Ishikawa (cell line): ENCODE data around the gene EDARADD.

Source experiments
- CEBPB ChIP-seq: IDR thresholded peaks from 2 replicates; pipeline ENCODE4 v1.6.1; 2012
- CREB1 ChIP-seq: IDR thresholded peaks from 2 replicates; pipeline ENCODE4 v1.6.1; 2012; ENCODE audit warnings: low read depth
- EGR1 ChIP-seq: IDR thresholded peaks from 2 replicates; pipeline ENCODE4 v1.6.1; 2012
- FOXM1 ChIP-seq: IDR thresholded peaks from 2 replicates; pipeline ENCODE4 v1.6.1; 2012; ENCODE audit warnings: low read depth, borderline replicate concordance
- MAX ChIP-seq: IDR thresholded peaks from 2 replicates; pipeline ENCODE4 v1.6.1; 2012
- RAD21 ChIP-seq: IDR thresholded peaks from 2 replicates; pipeline ENCODE4 v1.6.1; 2012; ENCODE audit warnings: low read depth
- REST ChIP-seq: IDR thresholded peaks from 2 replicates; pipeline ENCODE4 v1.6.1; 2012; ENCODE audit warnings: low read depth, mild to moderate bottlenecking
- TCF12 ChIP-seq: IDR thresholded peaks from 2 replicates; pipeline ENCODE4 v1.6.1; 2012; ENCODE audit warnings: low read depth
- TEAD4 ChIP-seq: IDR thresholded peaks from 2 replicates; pipeline ENCODE4 v1.6.1; 2012
- YY1 ChIP-seq: IDR thresholded peaks from 2 replicates; pipeline ENCODE4 v1.6.1; 2012; ENCODE audit warnings: low read depth

DNA sequence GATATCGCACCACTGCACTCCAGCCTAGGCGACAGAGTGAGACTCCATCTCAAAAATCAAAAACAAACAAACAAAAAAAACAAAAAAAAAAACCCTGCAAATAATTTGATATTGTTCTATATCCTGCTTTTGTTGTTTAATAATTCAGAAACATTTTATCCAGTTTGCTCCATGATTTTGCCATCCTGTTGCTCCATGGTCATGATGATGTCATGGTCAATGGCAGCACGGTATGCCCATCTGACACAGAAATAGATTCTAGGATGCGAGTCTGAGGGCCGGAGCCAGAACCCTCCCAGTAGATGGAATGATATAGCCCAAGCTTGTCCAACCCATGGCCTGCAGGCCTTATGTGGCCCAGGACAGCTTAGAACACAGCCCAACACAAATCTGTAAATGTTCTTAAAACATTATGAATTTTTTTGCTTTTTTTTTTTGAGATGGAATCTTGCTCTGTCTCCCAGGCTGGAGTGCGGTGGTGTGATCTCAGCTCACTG lies 39.8 kb downstream of the EDARADD start:
- no peak for TF ChIP-seq EGR1
- no peak for TF ChIP-seq CREB1
- TF ChIP-seq RAD21 = no peak
- no peak for TF ChIP-seq REST
- TF ChIP-seq TCF12 = no peak
- TF ChIP-seq CEBPB = no peak
- no peak for TF ChIP-seq YY1
- TF ChIP-seq TEAD4 = no peak
- no peak for TF ChIP-seq FOXM1
- no peak for TF ChIP-seq MAX
